Measurements from ENCODE around the gene C2CD2L. TPM values are rescaled to one million over a fixed set of nuclear protein-coding genes. Genes with fewer than 3 reads are reported as not detected.

Gene C2CD2L
- total and polyA plus RNA-seq, 4 donors, result 2.5 to 6.3 (median 4.8) TPM

DNA sequence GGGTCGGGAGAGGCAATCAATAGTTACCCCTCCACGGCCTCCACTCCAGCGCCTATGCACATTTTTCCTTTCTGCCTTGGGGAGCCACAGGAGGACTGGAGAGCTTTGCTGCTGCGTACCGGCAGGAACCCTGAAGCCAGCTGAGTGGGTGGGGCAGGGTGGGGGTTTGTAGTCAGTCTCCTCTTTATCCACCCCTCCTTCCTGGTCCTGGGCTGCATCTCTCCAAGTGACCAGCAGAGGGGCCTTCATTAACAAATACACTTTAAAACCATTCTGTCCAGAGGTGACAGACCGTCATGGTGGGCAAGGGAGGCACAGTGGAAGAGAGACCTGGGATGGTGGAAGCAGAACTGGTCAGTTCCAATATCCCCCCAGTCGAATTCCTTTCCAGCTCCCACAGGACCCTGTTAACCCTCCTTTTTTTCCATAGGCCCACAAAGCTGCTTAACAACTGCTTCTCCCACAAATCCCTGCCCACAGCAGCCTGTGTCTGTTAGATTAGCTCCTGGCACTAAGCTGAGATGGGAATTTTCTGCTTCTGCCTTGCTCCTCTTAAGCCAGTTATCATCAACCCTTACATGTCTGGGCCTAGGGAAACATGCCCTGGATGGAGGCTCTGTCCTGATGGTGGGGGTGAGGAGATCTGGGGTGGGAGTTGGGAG is 37.8 kb downstream of the C2CD2L start:
- Histone ChIP-seq H3K36me3 (ENCODE audit: control insufficient read depth in 4 of 4, insufficient read depth in 3 of 4, low read depth in 1 of 4, low read length in 3 of 4) (no peaks in the 10 kb centered on the region), H3K27ac (ENCODE audit: low read depth in 1 of 2, low read length in 2 of 2) (no peak overlapping the region), H3K27me3 (ENCODE audit: control insufficient read depth in 4 of 4, insufficient read depth in 4 of 4, low read length in 3 of 4) (peaks cover 0 to 4% (median 0%) of the 10 kb centered on the region in 4 donors), H3K9me3 (ENCODE audit: control insufficient read depth in 4 of 4, low read length in 3 of 4) (no peaks in the 10 kb centered on the region), H3K4me1 (ENCODE audit: control insufficient read depth in 4 of 4, insufficient read depth in 4 of 4, low read length in 3 of 4) (peaks cover 4 to 23% (median 11%) of the 10 kb centered on the region in 4 donors), H3K9ac (ENCODE audit: low read depth in 1 of 2, low read length in 2 of 2) (no peak overlapping the region), H3K4me3 (ENCODE audit: low read depth in 1 of 3, low read length in 3 of 3) (no peak overlapping the region)
- no peak for TF ChIP-seq TAF1 (conservative IDR thresholded peaks at IDR 0.05)
- no peak for TF ChIP-seq HNF4G (IDR thresholded peaks at IDR 0.05)
- TF ChIP-seq REST (IDR thresholded peaks at IDR 0.05), result no peak
- peak; percentile 66 for TF ChIP-seq CTCF (IDR thresholded peaks at IDR 0.05; ENCODE audit: low read depth, low read length, missing input control)
- TF ChIP-seq, protein P1, sequence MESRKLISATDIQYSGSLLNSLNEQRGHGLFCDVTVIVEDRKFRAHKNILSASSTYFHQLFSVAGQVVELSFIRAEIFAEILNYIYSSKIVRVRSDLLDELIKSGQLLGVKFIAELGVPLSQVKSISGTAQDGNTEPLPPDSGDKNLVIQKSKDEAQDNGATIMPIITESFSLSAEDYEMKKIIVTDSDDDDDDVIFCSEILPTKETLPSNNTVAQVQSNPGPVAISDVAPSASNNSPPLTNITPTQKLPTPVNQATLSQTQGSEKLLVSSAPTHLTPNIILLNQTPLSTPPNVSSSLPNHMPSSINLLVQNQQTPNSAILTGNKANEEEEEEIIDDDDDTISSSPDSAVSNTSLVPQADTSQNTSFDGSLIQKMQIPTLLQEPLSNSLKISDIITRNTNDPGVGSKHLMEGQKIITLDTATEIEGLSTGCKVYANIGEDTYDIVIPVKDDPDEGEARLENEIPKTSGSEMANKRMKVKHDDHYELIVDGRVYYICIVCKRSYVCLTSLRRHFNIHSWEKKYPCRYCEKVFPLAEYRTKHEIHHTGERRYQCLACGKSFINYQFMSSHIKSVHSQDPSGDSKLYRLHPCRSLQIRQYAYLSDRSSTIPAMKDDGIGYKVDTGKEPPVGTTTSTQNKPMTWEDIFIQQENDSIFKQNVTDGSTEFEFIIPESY (IDR thresholded peaks at IDR 0.05), result no peak
- TF ChIP-seq NR2F2 (IDR thresholded peaks at IDR 0.05), result no peak
- no peak for TF ChIP-seq FOXA1 (IDR thresholded peaks at IDR 0.05)
- no peak for TF ChIP-seq SP1 (IDR thresholded peaks at IDR 0.05)
- no peak for TF ChIP-seq MAX (IDR thresholded peaks at IDR 0.05)
- peak; percentile 63 to 79 for TF ChIP-seq RAD21 (IDR thresholded peaks at IDR 0.05)
- TF ChIP-seq EGR1 (IDR thresholded peaks at IDR 0.05; ENCODE audit: low read depth in 2 of 2), result no peak
- no peak for TF ChIP-seq JUND (IDR thresholded peaks at IDR 0.05)
- 10% methylated on average over 7 of the region's 7 CpGs for WGBS
- DNase-seq (ENCODE audit: low spot score), result peak; percentile 58

GRCh38 chr11:119145551-119145950 is 38.4 kb downstream of the C2CD2L start:
- no peaks in the 10 kb centered on the region for H3K9me3 ChIP-seq (ENCODE audit: control insufficient read depth in 4 of 4, low read length in 3 of 4)
- H3K9ac ChIP-seq (ENCODE audit: low read depth in 1 of 2, low read length in 2 of 2), result no peak overlapping the region
- H3K27me3 ChIP-seq (ENCODE audit: control insufficient read depth in 4 of 4, insufficient read depth in 4 of 4, low read length in 3 of 4), result peaks cover 0 to 4% (median 0%) of the 10 kb centered on the region in 4 donors
- no peak overlapping the region for H3K27ac ChIP-seq (ENCODE audit: low read depth in 1 of 2, low read length in 2 of 2)
- TF ChIP-seq HNF4A (conservative IDR thresholded peaks at IDR 0.05), result no peak
- TF ChIP-seq TAF1 (conservative IDR thresholded peaks at IDR 0.05), result no peak
- TF ChIP-seq, protein P1 (IDR thresholded peaks at IDR 0.05), result no peak
- H3K36me3 ChIP-seq (ENCODE audit: control insufficient read depth in 4 of 4, insufficient read depth in 3 of 4, low read depth in 1 of 4, low read length in 3 of 4), result no peaks in the 10 kb centered on the region
- 57% methylated on average over 3 of the region's 3 CpGs for WGBS
- no peak for DNase-seq (ENCODE audit: low spot score)
- H3K4me1 ChIP-seq (ENCODE audit: control insufficient read depth in 4 of 4, insufficient read depth in 4 of 4, low read length in 3 of 4), result peaks cover 4 to 23% (median 11%) of the 10 kb centered on the region in 4 donors
- no peak overlapping the region for H3K4me3 ChIP-seq (ENCODE audit: low read depth in 1 of 3, low read length in 3 of 3)

All from liver (tissue), 9 donors.